ENCODE measurements around the gene LRMDA.

The LRMDA gene

DNA sequence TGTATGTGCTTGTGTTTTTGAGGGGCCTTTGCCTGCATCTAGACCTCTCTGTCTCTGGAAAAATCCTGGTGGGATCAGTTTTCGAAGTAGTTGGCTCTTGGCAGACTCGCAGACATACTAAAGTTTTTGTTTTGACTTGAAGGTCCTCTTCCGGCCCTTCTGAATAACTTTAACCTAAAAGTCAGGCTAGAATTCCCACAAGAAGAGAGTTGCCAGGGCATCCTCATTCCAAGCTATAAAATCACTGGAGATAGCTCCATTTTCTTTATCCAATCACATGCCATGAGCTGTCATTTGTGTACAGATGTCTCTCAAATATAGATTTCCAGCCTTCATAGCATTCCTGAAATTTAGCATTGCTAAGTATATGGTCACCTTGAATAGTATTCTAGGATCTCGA is 967.8 kb downstream of the LRMDA start:
- DNase-seq (ENCODE audit: low read depth in 1 of 2, low spot score in 1 of 2): no peak

GRCh38 chr10:76401006-76401405 is 969.6 kb downstream of the LRMDA start:
- DNase-seq (ENCODE audit: low read depth in 1 of 2, low spot score in 1 of 2): no peak

DNA sequence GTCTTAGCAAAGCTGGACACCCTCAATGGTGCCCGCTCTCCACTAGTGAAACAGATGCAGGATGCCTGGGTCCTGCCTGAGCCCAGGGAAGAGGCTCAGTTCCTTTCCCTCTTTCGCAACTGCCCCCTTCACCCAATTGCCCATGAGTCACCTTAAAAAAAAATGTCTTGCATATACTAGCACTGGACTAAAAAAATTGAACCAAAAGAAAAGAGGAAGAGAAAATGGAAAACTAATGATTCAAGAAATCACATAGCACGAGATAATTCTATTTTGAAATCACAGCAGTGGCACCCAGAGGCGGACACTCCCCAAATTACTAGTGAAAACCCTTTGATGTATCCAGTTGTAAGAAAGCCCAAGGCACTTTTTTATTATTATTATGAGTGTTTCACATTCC is 972.5 kb downstream of the LRMDA start:
- no peak for DNase-seq (ENCODE audit: low read depth in 1 of 2, low spot score in 1 of 2)

DNA sequence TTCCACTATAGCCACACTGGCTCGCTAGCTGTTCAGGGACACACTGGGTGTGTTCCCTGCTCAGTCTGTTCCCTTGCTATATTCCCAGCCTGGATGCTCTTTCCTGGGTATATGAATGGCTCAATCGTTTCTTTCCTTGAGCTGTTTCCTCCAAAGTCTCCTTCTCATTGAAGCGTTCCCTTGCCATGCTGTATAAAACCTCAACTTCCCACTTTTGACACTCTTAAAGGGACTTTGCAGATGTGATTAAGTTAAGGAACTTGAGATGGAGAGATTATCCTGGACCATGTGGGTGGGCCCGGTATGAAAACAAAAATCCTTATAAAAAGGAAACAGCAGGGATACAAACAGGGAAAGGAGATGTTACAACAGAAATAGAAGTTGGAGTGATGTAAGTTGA is 973.1 kb downstream of the LRMDA start:
- no peak for DNase-seq (ENCODE audit: low read depth in 1 of 2, low spot score in 1 of 2)

DNA sequence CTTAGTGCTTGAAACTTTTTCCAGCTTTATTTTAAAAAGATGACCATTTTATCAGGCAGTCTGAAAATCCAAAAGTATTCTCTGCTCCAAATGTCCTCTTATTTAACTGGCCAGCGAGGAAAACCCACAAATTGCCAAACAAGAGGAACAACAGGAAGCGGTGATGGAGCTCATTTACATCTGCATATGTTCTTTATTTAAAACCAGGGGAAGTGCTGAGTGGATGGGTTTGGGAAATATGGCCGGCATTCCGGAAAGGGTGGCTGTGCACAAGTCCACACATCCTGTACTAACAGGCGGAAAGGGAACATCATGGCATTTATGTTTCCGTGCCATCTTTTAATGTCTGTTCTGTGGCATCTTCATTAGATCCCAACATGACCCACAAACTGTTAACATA is 974.5 kb downstream of the LRMDA start:
- DNase-seq (ENCODE audit: low read depth in 1 of 2, low spot score in 1 of 2): no peak

GRCh38 chr10:76408646-76409045 is 977.2 kb downstream of the LRMDA start:
- DNase-seq (ENCODE audit: low read depth in 1 of 2, low spot score in 1 of 2): no peak

GRCh38 chr10:76411729-76412435 is 980.5 kb downstream of the LRMDA start:
- DNase-seq (ENCODE audit: low read depth in 1 of 2, low spot score in 1 of 2): no peak

GRCh38 chr10:76415554-76415953 is 984.1 kb downstream of the LRMDA start:
- no peak for DNase-seq (ENCODE audit: low read depth in 1 of 2, low spot score in 1 of 2)

- no peak for DNase-seq (ENCODE audit: low read depth in 1 of 2, low spot score in 1 of 2)
Observed at GRCh38 chr10:76416642-76417041, 985.2 kb downstream of the LRMDA start.

DNA sequence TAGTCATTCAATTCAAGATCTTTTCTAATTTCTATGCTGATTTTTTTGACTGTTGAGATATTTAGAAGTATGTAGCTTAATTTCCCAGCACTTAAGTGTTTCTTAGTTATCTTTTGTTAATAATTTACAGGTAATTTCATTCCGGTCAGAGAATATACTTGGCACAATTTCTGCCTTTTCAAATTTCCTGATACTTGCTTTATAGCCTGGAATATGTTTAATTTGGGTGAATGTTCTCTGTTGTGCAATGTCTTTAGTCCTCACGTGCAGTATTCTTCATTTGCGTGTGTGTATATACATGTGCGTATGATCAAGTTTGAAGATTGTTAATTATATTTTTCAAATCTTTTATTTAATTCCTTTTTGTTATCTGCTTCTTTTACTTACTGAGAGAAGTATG is 989.3 kb downstream of the LRMDA start:
- DNase-seq (ENCODE audit: low read depth in 1 of 2, low spot score in 1 of 2): no peak

DNA sequence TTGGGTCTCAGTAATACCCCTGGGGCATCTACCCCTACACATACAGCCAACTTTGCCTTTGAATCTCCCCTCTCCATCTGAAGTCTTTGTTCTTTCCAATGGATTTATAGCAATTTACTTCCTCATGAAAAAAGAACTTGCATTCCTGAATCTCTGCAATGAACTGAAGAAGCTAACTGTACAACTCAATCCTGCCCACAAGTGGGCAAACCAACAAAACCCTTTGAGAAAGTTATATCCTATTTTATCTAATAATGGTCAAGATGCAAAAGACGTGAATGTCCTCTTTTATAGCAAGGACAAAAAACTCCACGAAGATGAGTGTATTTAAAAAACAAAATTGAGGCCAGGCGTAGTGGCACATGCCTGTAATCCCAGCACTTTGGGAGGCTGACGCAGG is 991.3 kb downstream of the LRMDA start:
- no peak for DNase-seq (ENCODE audit: low read depth in 1 of 2, low spot score in 1 of 2)

DNA sequence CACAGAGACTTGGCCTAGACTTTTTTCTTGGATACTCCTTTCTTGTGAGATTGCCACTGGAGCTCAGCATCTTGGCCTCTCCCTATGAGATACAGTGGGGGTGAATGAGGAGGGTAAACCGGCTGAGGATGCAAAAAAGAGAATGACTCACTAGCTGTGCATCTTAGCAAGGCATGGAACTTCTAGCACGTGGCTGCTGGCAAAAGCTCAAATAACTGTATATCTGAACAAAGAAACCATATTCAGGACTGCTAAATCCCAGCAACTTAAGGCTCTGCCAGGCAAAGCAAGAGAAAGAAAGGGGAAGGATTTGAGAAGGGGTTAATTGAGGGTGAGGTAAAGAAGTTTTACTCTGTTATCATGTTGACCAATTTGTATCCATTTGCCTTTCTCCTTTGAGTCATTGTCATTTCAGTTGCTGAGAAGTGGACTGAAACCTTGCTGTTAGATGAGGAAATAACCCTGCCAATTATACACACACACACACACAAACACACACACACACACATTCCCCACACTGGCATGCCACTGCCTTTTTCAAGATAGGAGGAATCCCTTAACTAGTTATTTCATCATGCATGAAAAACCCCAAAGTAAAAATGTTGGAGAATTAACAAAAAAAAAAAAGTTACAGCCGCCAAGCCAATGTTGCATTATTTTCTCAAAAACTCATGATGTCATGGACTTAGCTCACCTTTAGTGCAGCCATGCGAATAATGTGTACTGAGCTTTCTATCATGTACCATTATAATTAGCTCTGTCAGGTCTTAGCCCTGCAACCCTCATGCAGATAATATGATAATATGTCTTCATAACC is 997.3 kb downstream of the LRMDA start:
- no peak for DNase-seq (ENCODE audit: low read depth in 1 of 2, low spot score in 1 of 2)

DNA sequence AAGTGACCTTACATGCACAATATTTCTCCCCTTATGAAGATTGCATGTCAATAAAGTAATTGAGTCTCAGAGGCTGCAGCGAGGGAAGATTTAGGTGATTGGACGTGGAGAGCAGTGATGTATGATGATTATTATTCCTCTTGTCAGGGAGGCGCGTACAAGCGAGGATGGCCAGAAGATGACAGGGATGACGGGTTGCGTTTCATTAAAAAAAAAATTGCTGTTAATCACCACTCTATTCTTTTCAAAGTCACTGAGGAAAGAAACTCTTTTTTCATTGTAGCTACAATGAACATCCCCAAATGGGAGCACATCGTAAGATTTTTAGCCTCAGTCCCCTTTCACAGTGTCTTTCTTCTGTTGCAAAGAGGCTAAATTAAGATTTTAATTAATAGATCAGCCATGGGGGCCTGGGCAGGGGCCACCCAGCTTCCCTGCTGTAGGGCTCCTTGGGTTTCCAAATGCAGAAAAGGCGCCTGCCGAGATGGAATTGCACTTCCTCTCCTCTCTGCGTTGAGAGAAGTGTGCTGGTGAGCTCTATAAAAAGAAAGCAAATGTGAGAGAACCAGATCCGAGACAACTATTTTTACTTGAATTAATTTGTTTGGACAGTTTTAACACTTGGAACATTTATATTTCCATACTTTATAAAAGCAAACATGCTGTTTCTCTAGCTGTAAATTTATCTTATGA is 998.1 kb downstream of the LRMDA start:
- no peak for DNase-seq (ENCODE audit: low read depth in 1 of 2, low spot score in 1 of 2)

- no peak for DNase-seq (ENCODE audit: low read depth in 1 of 2, low spot score in 1 of 2)
Observed at GRCh38 chr10:76430061-76430645, 998.7 kb downstream of the LRMDA start.

GRCh38 chr10:76432016-76433012 is 1000.9 kb downstream of the LRMDA start:
- no peak for DNase-seq (ENCODE audit: low read depth in 1 of 2, low spot score in 1 of 2)

- no peak for DNase-seq (ENCODE audit: low read depth in 1 of 2, low spot score in 1 of 2)
Observed at GRCh38 chr10:76433161-76434005, 1002.0 kb downstream of the LRMDA start.

DNA sequence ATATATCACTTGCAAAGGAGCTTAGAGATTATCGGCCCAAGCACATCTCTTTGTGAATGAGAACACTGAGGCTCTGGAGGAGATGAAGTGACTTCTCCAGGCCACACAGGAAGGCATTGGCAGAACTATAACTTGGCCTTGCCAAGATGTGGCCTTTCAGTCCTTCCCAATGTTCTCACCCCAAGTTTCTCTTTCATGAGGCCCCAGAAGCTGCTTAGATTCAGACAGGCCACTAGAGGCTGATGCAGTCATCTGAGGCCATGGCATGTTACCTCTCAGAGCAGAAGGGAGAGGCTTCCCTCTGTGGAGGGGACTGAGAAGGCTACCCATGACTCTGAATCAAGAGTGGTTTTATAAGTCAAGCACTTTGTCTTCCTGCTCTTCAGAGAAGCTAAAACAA is 1003.7 kb downstream of the LRMDA start:
- no peak for DNase-seq (ENCODE audit: low read depth in 1 of 2, low spot score in 1 of 2)

DNA sequence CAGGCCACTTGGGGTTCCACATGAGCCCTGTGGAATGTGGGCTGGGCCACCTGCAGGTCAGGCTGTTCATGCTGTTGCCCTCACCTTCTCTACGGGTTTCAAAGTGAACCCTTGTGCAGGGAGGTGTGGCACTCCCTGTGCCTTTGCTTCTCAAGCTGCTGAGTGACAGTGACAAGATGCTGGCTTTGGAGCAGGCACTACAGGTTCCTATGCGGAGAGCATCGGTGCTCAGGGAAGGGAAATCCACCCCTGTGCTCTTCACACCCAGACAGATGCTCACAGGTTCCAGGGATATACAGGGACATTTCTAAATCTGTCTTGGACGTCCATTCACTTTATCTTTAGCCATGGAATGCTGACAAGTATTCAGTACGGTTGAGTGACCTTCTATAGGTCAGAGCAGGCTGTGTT is 1005.0 kb downstream of the LRMDA start:
- DNase-seq (ENCODE audit: low read depth in 1 of 2, low spot score in 1 of 2): no peak

- DNase-seq (ENCODE audit: low read depth in 1 of 2, low spot score in 1 of 2): no peak
Observed at GRCh38 chr10:76436981-76437380, 1005.6 kb downstream of the LRMDA start.

- DNase-seq (ENCODE audit: low read depth in 1 of 2, low spot score in 1 of 2): no peak
Observed at GRCh38 chr10:76440426-76440825, 1009.0 kb downstream of the LRMDA start.

Data from activated T-helper 1 cell treated with anti-CD3 and anti-CD28 coated beads, Interleukin-2, amount 50 U/mL, for 16 hours (primary cell).